GM12875 (cell line): ENCODE results near the gene NHSL2.

Experiments
- H3K4me3 ChIP-seq: one replicate; pipeline ENCODE4 v1.5.1; 2011; ENCODE audit warnings: low read depth, low read length, control low read depth
- TF ChIP-seq, protein P1 (sequence below): IDR thresholded peaks from 2 replicates; pipeline ENCODE4 v1.5.1; 2011; ENCODE audit warnings: low read depth, mild to moderate bottlenecking, control low read depth, inconsistent platforms, low read length, moderate library complexity, borderline replicate concordance; ENCODE audit not compliant: insufficient read depth

NHSL2 gene

GRCh38 chrX:71989768-71990426, 79.3 kb downstream of the NHSL2 start:
- H3K4me3 ChIP-seq: no peak overlapping the region
- TF ChIP-seq, protein P1, sequence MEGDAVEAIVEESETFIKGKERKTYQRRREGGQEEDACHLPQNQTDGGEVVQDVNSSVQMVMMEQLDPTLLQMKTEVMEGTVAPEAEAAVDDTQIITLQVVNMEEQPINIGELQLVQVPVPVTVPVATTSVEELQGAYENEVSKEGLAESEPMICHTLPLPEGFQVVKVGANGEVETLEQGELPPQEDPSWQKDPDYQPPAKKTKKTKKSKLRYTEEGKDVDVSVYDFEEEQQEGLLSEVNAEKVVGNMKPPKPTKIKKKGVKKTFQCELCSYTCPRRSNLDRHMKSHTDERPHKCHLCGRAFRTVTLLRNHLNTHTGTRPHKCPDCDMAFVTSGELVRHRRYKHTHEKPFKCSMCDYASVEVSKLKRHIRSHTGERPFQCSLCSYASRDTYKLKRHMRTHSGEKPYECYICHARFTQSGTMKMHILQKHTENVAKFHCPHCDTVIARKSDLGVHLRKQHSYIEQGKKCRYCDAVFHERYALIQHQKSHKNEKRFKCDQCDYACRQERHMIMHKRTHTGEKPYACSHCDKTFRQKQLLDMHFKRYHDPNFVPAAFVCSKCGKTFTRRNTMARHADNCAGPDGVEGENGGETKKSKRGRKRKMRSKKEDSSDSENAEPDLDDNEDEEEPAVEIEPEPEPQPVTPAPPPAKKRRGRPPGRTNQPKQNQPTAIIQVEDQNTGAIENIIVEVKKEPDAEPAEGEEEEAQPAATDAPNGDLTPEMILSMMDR: no peak

DNA sequence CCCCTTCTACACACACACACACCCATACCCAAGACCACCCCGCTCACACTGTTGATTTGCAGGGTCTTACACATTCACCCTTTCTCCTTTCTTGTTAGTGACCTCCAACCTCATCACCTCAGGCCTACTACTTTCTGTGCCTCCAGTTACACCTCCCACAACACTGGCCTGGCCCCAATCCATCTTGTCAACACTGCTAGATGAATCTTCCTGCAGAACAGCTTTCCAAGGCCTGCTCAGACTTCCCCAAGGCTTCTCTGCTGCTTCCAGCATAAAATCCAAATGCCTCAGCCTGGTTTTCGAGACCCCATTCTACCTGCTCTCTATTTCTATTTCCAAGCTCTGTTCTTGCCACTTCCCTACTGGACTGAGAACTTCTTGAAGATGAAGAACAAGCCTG, 79.9 kb downstream of the NHSL2 start:
- no peak overlapping the region for H3K4me3 ChIP-seq
- TF ChIP-seq, protein P1: no peak

DNA sequence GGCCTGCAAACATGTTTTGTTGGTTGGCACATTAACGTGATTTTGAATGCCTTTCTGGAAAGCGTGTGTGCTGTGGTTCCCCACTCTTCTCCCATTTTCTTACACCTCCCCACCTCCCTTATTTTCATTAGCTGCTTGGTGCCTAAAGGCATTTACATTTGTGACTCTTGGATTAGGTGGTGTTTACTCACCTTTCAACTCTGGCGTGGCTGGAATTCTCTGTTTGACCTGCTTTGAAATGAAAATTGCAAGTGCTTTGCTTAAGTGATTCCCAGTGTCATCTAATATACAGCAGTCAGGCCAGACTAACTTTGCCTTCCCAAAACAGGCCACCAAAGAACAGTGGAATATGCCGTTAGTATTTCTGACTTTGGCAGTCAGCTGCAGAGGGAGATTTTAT, 80.5 kb downstream of the NHSL2 start:
- no peak overlapping the region for H3K4me3 ChIP-seq
- TF ChIP-seq, protein P1: no peak

GRCh38 chrX:71992711-71993110, 82.1 kb downstream of the NHSL2 start:
- TF ChIP-seq, protein P1: no peak

DNA sequence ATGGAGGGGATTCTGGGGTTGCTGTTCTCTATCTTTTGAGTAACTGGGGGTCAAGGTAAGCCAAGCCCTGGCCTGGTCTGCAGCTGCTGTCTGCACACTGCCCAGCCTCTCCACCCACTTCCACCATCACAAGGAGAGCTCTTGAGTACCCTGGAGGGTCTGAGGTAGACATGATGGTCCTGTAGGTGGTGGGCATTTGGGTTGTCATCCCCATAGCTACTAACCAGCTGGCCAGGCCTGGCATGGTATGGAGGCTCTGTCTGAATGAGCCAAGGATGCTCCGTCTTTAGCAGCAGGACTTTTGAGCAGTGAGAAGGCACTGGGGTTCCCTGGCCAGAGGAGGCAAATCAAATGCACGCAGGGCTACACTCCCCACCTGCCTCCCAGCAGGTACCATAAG, 82.7 kb downstream of the NHSL2 start:
- H3K4me3 ChIP-seq: no peak overlapping the region
- TF ChIP-seq, protein P1: no peak

More at GRCh38 chrX:71992711-71993110, 82.1 kb downstream of the NHSL2 start:
- H3K4me3 ChIP-seq: no peak overlapping the region

DNA sequence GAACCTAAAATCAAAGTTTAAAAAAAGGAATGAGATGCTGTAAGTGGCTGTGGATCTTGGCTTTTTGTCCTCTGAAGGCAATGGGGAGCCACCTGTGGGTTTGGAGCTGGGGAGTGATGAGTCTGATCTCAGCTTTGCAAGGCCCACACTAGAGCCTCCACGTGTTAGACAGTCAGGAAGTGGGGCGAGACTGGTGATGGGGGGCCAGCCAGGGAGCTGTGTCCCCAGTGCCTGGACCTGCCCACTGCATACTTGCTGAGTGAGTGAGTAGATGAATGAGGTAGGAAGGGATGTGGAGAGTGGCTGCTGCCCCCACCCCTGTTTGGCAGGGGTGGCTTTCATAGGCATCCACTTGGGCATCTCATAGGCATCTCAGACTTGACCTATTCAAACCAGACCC, 84.0 kb downstream of the NHSL2 start:
- TF ChIP-seq, protein P1: no peak
- no peak overlapping the region for H3K4me3 ChIP-seq

GRCh38 chrX:71995122-71995521, 84.5 kb downstream of the NHSL2 start:
- H3K4me3 ChIP-seq: no peak overlapping the region
- TF ChIP-seq, protein P1: no peak
